Fibroblast of mammary gland (primary cell): ENCODE measurements around the gene CAPN13.

Source experiments
- DNase-seq: peaks from one replicate; pipeline ENCODE4 v3.0.0-alpha.2; 2010; ENCODE audit warnings: low read depth
- H3K4me3 ChIP-seq: 2 replicates; pipeline ENCODE4 v1.5.1; 2011; ENCODE audit warnings: low read depth, mild to moderate bottlenecking, low read length, moderate library complexity; ENCODE audit not compliant: control insufficient read depth
- TF ChIP-seq, protein P1 (sequence below): conservative IDR thresholded peaks from 2 replicates; pipeline ENCODE4 v1.5.1; 2011; ENCODE audit warnings: low read depth, low read length, inconsistent platforms; ENCODE audit not compliant: control insufficient read depth, insufficient read depth

The CAPN13 gene

DNA sequence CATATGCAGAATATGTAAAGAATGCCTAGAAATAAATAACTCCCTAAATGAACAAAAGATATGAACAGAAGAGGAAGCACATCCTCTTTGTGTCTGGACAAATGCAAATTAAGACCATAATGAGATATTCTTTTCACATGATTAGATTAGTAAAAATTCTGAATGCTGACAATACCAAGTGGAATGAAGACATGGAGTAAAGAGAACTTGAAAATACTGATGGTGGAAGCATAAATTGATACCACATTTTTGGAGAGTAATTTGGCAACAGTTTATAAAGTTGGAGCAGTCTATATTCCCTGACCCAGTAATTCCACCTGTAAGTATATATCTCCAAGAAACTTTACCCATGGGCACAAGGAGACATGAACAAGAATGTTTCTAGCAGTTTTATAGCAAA lies 130.0 kb downstream of the CAPN13 start:
- TF ChIP-seq, protein P1, sequence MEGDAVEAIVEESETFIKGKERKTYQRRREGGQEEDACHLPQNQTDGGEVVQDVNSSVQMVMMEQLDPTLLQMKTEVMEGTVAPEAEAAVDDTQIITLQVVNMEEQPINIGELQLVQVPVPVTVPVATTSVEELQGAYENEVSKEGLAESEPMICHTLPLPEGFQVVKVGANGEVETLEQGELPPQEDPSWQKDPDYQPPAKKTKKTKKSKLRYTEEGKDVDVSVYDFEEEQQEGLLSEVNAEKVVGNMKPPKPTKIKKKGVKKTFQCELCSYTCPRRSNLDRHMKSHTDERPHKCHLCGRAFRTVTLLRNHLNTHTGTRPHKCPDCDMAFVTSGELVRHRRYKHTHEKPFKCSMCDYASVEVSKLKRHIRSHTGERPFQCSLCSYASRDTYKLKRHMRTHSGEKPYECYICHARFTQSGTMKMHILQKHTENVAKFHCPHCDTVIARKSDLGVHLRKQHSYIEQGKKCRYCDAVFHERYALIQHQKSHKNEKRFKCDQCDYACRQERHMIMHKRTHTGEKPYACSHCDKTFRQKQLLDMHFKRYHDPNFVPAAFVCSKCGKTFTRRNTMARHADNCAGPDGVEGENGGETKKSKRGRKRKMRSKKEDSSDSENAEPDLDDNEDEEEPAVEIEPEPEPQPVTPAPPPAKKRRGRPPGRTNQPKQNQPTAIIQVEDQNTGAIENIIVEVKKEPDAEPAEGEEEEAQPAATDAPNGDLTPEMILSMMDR: no peak
- peak; percentile 28 for DNase-seq
- no peak overlapping the region for H3K4me3 ChIP-seq

DNA sequence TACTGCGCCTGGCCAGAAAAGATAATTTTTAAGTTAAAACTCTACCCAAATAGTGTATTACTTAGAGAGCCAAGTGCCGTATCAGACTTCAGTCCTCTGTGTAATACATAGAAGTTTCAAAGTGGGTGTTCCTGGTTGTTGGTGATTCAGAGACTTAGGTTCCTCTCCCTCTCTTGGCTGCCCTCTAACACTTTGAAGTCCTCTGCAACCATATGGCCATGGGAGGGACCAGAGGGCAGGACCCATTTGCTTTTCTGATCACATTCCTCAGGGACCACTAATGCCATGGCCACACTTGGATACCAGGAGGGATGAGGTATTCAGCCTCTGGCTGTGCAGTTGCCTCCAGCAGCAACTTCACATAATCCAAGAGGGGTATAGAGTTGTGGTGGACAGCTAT lies 131.5 kb downstream of the CAPN13 start:
- peak; percentile 59 for DNase-seq
- TF ChIP-seq, protein P1: no peak
- no peak overlapping the region for H3K4me3 ChIP-seq

DNA sequence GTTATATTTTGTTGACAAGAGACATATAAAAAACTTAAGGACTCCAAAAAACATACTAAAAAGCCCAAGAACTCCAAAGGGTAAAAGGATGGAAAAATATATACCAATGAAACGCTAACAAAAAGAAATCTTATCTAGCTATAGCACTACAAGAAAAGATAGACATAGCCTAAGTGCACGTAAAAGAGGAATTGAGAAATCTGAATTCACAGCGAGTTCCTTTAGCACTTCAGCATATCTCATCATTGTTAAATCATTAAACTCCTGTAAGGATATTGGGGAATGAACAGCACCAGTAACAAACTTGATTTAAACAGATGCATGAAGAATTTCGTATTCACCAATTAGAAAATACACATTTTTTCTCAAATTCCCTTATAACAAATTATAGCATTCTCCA lies 134.1 kb downstream of the CAPN13 start:
- no peak overlapping the region for H3K4me3 ChIP-seq
- no peak for DNase-seq
- TF ChIP-seq, protein P1: no peak
